SK-N-SH treated with all-trans-retinoic acid at 6 μM for 48 hours (cell line): Measurements from ENCODE around the gene SLC51A.

Source experiments
- BACH2 ChIP-seq: fragments of 250-450 bp; sonication (Bioruptor Pico); IDR thresholded peaks from 2 replicates; pipeline ENCODE4 v1.9.0; 2021; ENCODE audit warnings: mild to moderate bottlenecking, borderline replicate concordance
- CREB5 ChIP-seq: fragments of 250-450 bp; sonication (Bioruptor Pico); IDR thresholded peaks from 2 replicates; pipeline ENCODE4 v1.5.1; 2020; ENCODE audit warnings: low read depth, mild to moderate bottlenecking, moderate library complexity
- ESRRG ChIP-seq: fragments of 250-450 bp; sonication (Bioruptor Pico); IDR thresholded peaks from 2 replicates; pipeline ENCODE4 v1.6.1; 2021; ENCODE audit warnings: mild to moderate bottlenecking
- ISL1 ChIP-seq: fragments of 250-450 bp; sonication (Bioruptor Pico); IDR thresholded peaks from 2 replicates; pipeline ENCODE4 v2.1.2; 2022; ENCODE audit warnings: mild to moderate bottlenecking, moderate library complexity
- PATZ1 ChIP-seq: fragments of 250-450 bp; sonication (Bioruptor Pico); IDR thresholded peaks from 2 replicates; pipeline ENCODE4 v1.8.0; 2020; ENCODE audit warnings: mild to moderate bottlenecking, moderate library complexity, borderline replicate concordance
- SNAI2 ChIP-seq: fragments of 250-450 bp; sonication (Bioruptor Pico); IDR thresholded peaks from 2 replicates; pipeline ENCODE4 v1.5.0; 2020; ENCODE audit warnings: mild to moderate bottlenecking, moderate library complexity
- ZFP30 ChIP-seq: fragments of 450-650 bp; formaldehyde crosslinking; IDR thresholded peaks from 2 replicates; pipeline ENCODE4 v1.5.0; 2022; ENCODE audit warnings: mild to moderate bottlenecking, moderate library complexity
- ZNF8 ChIP-seq: fragments of 450-650 bp; formaldehyde crosslinking; IDR thresholded peaks from 2 replicates; pipeline ENCODE4 v1.5.0; 2020; ENCODE audit warnings: mild to moderate bottlenecking, moderate library complexity
- TF ChIP-seq, protein P1 (sequence below): fragments of 250-450 bp; sonication (Bioruptor Pico); IDR thresholded peaks from 2 replicates; pipeline ENCODE4 v1.5.0; 2020; ENCODE audit warnings: mild to moderate bottlenecking, moderate library complexity

- TF ChIP-seq ZNF8 (CRISPR knock-in tag) (no peak), SNAI2 (CRISPR knock-in tag) (no peak), PATZ1 (CRISPR knock-in tag) (no peak), ISL1 (no peak), BACH2 (CRISPR knock-in tag) (no peak), ESRRG (CRISPR knock-in tag) (no peak), CREB5 (CRISPR knock-in tag) (no peak), ZFP30 (CRISPR knock-in tag) (no peak)
- TF ChIP-seq, protein P1, sequence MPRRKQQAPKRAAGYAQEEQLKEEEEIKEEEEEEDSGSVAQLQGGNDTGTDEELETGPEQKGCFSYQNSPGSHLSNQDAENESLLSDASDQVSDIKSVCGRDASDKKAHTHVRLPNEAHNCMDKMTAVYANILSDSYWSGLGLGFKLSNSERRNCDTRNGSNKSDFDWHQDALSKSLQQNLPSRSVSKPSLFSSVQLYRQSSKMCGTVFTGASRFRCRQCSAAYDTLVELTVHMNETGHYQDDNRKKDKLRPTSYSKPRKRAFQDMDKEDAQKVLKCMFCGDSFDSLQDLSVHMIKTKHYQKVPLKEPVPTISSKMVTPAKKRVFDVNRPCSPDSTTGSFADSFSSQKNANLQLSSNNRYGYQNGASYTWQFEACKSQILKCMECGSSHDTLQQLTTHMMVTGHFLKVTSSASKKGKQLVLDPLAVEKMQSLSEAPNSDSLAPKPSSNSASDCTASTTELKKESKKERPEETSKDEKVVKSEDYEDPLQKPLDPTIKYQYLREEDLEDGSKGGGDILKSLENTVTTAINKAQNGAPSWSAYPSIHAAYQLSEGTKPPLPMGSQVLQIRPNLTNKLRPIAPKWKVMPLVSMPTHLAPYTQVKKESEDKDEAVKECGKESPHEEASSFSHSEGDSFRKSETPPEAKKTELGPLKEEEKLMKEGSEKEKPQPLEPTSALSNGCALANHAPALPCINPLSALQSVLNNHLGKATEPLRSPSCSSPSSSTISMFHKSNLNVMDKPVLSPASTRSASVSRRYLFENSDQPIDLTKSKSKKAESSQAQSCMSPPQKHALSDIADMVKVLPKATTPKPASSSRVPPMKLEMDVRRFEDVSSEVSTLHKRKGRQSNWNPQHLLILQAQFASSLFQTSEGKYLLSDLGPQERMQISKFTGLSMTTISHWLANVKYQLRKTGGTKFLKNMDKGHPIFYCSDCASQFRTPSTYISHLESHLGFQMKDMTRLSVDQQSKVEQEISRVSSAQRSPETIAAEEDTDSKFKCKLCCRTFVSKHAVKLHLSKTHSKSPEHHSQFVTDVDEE (CRISPR knock-in tag): no peak
These were observed 11.5 kb downstream of the SLC51A start for GRCh38 chr3:196227629-196228493.
